ENCODE results near the gene C22orf31.

Gene C22orf31

GRCh38 chr22:29023172-29023796, 38.3 kb downstream of the C22orf31 start:
- DNase-seq = no peak

DNA sequence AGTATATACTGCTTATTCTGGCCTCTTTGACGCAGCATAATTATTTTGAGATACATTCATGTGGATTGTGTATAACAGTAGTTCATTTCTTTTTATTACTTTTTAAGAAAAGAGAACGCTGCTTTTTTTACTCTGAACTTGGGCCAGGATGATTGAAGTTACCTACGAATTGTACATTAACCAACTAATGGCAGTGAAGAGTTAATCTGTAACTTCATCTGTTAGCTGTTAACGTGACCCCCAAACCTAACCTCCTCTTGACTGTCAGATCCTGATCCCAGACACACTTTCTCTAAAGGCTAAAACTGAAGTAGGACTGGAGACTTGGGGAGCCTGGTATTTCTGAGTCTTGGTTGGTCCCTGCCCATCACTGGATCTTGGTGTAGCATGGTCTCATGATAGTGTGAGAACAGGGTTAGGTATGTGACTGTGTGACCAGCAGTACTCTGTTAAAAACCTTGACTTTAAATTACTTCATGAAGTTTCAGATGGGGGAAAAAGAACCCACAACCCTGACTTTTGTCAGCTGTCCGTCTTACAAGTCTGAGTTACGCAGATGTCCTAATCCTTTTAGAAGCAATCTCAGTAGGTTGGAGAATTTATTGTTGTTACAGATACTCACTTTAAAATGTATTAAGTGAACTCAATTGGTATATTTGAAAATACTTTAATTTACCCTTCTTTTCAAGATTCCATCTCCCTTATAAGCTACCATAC, 39.4 kb downstream of the C22orf31 start:
- DNase-seq = no peak

DNA sequence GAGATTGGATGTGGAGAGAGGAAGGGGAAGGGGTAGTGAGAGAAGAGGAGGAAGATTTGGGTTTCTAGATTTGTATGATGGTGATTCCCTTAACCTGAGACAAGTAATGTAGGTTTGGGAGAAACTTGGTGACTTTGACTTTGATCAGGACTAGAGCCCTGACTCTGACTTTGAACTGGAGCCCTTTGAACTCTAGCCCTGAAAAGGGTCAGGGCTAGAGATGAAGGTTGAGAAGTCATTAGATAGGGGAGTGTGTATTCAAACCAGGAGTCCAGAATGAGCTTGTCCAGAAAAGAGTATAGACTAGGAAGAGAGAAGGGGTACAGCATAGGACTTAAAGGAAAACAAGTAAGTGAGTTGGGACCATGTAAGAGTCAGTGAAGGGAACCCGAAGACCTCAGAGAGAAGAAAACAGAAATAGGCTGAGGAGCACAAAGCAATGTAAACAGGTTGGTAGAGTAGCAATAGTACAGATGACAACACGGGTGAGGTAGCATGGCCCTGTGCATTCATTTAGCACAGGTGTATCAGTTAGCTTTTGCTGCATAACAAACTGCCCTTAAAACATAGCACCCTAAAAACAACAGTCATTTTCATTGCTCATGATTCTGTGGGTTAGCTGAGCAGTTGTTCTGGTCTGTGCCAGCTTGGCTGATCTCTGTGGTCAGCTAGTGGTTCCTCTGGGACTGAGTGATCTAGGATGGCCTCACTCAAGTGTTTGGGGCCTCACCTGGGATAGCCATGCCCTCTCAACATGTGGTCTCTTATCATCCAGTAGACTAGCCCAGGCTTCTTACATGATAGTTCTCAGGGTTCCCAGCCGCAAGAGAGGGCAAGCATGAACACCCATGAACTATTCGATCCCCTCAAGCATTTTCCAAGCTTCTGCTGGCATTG, 43.1 kb downstream of the C22orf31 start:
- no peak for DNase-seq

DNA sequence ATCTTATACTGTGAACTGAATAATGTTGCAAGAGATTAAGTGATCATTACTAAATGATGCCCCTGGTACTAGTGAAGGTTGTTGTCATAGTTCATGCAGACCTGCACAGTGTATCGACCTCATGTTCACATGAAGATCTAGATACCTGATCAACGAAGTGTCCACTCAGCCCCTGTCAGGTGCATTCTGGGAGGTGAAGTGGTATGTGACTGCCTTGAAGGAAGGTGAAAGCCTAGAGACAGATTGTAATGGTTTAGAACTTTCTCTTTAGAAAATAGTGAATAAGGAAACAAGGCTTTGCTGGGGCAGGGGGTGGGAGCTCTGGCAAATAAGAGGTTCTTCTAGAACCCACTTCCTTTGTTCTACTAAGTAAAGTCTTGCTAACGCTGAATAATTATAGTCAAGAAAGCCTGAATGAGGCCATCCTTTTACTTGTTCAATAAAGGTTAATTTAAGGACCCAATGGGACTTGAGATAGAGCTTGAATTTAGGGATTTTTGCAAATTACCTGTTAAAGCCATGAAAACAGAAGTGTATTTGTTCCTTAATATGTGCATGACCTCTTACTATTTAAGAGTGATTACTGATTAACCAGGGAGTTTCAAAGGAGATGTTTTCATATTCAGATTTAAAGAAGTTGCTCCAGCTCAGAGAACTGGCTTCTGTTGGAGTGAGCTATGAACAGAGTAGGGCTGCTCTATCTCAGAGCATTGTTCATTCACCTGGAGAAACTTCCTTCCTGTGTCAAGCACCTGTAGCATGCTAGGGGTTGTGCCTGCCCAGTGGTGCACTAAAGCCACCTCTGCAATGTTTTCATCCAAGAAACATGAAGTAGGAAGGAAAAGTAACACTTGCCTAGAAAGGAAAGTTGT, 45.3 kb downstream of the C22orf31 start:
- no peak for DNase-seq

DNA sequence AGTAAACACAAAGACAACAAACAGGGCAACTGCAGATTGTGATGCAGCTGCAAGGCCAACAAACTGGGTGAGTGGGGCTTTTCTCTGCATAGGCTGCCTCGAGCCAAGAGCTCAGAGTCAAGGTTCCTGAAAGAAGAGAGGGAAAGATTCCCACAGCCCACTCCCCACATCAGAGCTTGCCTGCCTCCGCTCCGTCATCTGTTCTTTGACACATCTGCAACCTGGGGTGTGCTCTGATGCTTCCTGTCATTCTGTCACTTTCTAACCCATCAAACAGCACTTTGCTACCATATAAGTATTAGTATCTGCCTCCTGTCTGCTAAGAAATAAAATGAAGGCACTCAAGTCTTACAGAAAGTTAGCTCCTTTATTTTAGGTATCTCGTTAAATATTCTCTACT, 46.9 kb downstream of the C22orf31 start:
- no peak for DNase-seq

GRCh38 chr22:29014293-29014692, 47.3 kb downstream of the C22orf31 start:
- no peak for DNase-seq

GRCh38 chr22:29012952-29013351, 48.7 kb downstream of the C22orf31 start:
- DNase-seq = no peak

GRCh38 chr22:29012101-29012433, 49.6 kb downstream of the C22orf31 start:
- DNase-seq = no peak

DNA sequence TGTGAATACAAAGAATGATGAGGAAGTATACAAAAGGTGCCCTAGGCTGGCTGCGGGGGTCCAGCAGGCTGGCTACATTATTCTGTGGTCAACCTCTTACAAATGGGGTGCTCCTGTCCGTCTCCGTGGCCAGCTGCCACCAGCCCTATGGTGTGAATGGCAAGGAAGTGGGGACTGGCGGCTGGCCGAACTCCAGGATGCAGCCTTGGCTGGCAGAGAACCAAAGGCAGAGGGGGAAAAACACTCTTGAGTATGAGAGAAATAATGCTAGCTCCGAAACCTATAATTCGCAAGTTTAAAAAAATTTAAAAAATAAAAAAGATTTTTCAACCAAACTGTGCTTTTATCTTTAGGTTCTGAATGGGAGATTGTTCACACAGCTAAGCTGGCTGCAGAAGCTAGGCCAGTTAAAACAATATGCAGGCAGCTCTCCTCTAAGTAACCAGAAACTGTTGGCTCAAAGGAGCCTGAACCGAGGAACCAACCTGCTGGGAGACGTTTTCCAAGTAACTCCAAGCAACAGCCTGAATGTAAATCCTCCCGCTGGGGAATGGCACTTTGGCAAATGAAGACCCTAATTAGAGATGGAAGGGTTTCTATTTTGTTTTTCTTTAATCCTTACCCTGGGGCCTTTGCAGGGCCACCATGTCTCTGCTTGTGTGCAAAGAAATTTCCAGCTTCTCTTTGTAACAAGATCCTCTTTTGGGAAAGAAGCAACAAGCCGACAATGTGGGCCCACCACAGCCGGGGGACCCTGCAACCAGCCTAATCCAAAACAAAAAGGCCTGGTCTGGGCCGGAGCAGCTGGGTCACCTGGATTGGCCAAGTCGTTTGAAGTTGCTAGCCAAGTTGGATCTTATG, 50.2 kb downstream of the C22orf31 start:
- no peak for DNase-seq

- DNase-seq = no peak
Observed at GRCh38 chr22:29009148-29009547, 52.5 kb downstream of the C22orf31 start.
